NCI-H1930 (cell line): Measurements from ENCODE around the gene ZC3H14.

Experiments
- DNase-seq, 2 experiments: peaks; one replicate each; lab custom pipeline; 2025; lab: John Stamatoyannopoulos, UW

Gene ZC3H14

DNA sequence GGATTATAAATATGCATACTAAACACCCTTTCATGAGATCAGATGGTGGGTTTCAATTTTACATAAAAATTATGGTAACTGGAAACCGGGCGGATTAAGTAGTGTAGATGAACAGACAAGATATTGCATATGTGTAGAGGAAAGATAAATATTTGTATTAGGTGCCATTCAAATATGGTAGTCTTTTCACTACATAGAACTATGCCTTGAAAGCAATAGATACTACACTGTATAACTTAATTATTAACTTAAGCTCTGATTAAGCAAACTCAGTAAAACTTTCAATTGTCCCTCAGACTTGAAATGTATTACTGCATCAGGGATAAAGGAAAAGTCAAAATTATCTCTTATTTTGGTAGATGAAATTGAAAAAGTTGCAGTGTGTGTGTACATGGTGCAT lies 10.0 kb upstream of the ZC3H14 start:
- no peak for DNase-seq

DNA sequence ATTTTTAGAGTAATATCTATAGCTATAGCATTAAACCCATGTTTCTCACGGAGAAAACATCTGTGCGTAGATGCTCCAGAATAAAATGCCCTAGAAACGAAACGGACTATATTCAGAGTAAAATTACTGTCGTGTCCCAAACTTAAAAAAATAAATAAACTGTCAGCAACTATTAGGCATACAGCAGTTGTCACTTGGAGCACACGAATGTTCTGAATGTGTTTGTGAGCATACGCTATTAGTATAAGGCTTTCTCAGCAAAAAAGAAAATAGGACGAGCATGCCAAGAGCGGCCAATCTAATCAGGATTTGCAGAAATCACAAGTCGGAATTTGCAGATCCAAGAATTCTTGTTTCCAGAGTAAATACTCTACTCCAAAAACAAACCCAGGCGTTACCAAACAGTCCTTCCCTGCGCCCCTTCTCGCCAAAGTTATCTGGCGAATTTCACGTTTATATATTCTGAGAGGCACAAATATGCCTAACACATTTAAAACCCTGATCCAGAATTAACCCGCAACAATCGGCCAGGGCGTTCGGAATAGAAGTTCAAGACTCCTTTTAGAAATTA lies 8.9 kb upstream of the ZC3H14 start:
- no peak for DNase-seq

DNA sequence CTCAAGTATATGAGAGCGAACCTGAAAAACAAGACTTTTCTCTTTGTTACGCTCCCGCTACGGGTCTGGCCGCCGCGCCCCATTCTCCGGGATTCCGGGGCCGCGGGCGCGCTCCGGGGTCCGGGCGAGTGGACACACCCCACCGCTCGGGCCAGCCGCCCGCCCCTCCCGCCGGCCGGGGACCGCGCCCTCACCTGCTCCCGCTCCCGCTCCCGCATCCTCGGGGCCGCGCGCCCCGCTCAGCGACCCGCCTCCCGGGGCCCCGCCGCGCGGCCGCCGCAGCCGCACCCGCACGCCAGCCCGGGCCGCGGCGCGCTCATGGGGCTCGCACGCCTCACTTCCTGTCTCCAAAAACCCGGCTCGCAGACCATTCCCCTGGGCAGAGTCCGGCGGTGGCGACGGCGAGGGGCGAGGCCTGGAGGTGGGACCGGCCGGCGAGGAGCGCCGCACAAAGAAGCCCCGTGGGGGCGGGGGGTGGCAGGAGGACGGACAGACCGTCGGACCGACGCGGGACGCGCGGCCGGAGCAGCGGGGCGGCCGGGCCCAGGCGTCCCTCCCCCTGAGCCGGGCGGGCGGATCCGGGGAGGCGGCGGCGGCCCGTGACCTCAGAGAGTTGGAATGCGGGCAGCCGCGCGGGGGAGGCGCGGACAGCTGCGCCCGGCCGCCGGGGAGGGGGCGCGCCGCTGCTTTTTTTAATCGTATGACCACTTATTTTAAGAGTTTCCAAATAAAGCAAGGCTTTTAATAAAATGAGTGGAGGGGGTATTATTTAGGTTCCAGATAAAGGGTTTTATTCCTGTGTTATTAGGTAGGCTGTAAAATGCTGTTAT lies 8.2 kb upstream of the ZC3H14 start, which contains the start of gene PTPN21:
Gene PTPN21 (minus strand): TSS at position 551 of the 830 bp plus-strand sequence. CDS start 4,590 bp downstream, outside the sequence.
- peak; percentile 15 to 21 for DNase-seq

DNA sequence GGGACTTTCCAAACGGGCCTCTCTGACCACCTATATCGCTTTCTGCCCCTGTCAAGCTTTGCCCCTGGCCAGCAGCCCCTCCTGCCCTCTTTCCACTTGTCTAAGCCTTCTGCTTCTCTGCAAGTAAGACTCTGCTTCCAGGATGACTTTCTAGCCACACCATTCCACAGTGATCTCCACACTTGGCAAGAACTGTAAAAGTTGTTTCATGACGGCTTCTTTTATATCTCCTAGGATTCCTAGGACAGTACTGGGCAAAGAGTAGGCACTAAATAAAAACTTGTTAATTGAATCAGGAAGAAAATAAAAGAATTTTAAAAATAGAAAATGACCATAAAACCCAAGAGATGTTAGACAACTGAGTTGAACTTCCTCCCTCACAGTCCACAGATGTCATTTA lies 6.3 kb upstream of the ZC3H14 start:
- no peak for DNase-seq

- DNase-seq: no peak
Observed at GRCh38 chr14:88559852-88560251, 3.0 kb upstream of the ZC3H14 start.

DNA sequence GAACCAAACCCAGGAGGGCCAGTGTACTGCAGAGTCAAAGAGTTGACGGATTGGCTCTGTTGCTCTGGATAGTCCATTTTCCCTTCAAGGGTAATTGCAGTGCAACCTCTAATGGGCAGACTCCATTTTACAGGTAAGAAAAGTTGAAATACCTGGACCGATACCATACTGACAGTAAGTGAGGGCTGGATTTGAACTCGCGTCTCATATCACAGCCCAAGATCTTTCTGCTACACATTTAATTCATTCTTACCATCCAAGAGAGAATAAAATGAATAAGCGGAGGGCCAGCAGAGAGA lies 356 bp upstream of the ZC3H14 start:
- DNase-seq: no peak

DNA sequence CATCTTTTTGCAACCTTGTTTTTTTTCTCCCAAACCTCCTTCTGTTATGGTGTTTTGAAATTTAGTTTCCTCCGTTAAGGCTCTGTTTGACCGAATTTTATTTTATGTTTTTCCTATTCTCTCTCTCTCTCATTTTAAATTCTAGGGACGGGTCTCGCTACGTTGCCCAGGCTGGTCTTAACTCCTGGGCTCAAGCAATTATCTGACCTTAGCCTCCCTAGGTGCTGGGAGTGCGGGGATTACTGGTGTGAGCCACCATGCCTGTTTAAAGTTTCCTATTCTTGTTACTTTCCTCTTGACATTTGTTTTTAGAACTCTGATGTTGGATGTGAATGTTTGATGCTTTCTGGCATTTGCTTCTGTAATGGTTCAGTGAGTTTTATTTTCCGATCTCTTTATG lies 1.0 kb downstream of the ZC3H14 start:
- no peak for DNase-seq

DNA sequence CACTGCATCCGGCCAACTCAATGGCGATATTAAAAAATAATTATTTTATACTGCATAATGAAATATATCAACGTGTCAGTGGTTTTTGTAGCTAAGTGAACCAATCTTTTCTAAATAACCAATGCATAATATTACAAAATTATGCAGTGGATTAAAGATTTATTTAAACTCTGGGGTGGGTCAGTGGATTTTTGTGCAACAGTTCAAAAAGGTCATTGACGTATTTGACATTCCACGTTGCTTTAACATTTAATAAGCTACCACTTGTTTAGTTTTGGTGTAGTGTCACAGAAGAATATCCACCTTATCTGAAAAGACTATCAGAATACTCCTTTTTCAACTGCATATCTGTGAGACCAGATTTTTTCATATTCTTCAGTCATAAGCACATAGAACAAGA lies 2.6 kb downstream of the ZC3H14 start:
- no peak for DNase-seq

GRCh38 chr14:88568196-88568595 lies 5.4 kb downstream of the ZC3H14 start:
- no peak for DNase-seq

- no peak for DNase-seq
Observed at GRCh38 chr14:88572117-88572516, 9.3 kb downstream of the ZC3H14 start.

- DNase-seq: no peak
Observed at GRCh38 chr14:88576222-88576621, 13.4 kb downstream of the ZC3H14 start.

DNA sequence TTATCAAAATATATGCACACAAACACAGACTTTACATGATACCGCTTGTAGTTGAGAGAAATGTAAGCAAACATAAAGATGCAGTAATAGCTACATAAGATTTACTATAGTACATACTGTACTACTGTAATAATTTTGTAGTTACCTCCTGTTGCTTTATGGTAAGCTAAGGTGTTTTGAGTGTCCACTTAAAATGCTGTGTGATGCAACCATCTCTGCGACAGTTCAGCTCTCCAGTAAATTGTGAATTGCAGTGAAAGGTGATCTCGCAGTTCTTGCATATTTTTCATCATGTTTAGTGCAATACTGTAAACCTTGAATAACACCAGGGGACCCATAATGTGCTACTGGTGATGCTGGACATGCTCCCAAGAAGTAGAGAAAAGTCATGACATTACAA lies 21.6 kb downstream of the ZC3H14 start:
- no peak for DNase-seq

GRCh38 chr14:88588081-88588480 lies 25.2 kb downstream of the ZC3H14 start:
- no peak for DNase-seq

GRCh38 chr14:88590173-88590572 lies 27.3 kb downstream of the ZC3H14 start:
- no peak for DNase-seq

DNA sequence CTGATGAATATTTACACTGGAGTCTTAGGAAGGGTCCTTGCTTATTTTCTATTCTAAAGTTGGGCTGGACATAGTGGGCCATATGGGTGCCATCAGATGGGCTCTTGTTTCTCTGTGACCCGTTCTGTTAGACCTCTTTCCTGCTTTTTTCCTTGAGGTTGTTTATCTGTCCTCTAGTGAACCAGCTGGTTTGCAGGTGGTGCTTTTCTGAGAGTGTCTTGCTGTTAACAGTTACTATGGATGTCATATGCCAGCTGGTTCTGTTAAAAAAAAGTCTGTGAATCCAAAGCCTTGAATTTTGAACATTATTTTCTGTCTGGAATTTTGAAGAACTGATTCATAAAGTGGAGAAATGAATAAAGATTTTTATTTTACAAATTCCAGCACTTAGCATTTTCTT lies 29.2 kb downstream of the ZC3H14 start:
- DNase-seq: no peak

GRCh38 chr14:88597038-88597437 lies 34.2 kb downstream of the ZC3H14 start:
- DNase-seq: no peak

DNA sequence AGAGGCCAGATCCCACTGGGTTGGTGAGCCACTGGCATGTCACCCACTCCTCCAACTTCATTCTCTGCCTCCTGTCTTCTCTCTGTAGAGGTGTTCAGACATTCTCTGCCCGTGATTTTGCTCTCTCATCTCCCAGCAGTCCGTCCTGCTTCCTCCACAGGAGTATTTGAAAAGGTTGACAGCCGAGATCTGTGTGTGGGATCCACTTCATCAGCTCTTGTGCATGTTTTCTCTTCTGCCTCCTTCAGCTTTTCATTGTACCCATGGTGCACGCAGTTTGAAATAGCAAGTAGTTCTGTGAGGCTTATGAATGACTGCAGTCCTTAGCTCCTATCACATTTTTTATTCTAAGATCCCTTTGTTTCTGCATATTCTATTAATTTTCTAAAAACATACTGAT lies 34.8 kb downstream of the ZC3H14 start:
- DNase-seq: no peak

DNA sequence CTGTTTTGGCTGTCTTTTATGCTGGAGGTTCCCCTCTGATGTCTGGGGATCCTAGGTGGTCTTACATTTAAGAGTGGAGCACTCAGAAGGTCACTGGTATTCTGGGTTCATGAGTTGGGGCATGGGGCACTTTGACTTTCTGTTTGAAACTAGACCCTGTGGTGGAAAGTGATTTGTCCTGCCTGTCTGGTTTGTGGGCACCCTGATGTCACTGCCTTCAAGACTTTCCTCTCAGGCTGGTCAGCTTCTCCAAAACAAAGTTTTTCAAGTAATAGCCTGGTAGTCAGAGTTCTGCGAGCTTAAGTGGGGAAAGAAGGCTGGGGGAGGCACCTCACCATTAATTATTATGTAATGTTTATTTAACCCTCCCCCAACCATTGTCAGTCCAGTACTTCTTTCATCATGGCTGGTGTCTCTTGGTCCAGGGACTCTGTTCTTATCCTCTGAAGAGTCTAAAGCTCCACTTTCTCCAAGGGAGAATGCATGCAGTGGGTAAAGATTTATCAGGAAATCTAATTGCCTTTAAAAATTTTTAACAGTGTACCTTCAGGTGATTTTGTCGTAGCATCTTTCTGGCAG lies 35.3 kb downstream of the ZC3H14 start:
- DNase-seq: no peak

GRCh38 chr14:88599326-88599725 lies 36.5 kb downstream of the ZC3H14 start:
- DNase-seq: no peak

GRCh38 chr14:88599761-88600439 lies 37.1 kb downstream of the ZC3H14 start:
- no peak for DNase-seq

- DNase-seq: no peak
Observed at GRCh38 chr14:88604212-88604611, 41.4 kb downstream of the ZC3H14 start.

GRCh38 chr14:88605594-88605993 lies 42.8 kb downstream of the ZC3H14 start:
- DNase-seq: no peak

GRCh38 chr14:88607829-88608228 lies 45.0 kb downstream of the ZC3H14 start:
- DNase-seq: no peak
